Natural killer cell (primary cell): ENCODE measurements around the gene TCOF1. TPM values are rescaled to one million over a fixed set of nuclear protein-coding genes. Genes with fewer than 3 reads are reported as not detected.

Source experiments
- ATAC-seq, 3 donors: fragments of 150-1000 bp in 2 of 3; fragments of 200-7000 bp in 1 of 3; cut with Tn5 transposase; 1 replicate in 1 of 3; 2 replicates in 2 of 3; pipeline ENCODE4 v1.10.0; 2021; ENCODE audit warnings: mild to moderate bottlenecking in 2 of 3, moderate library complexity in 2 of 3
- DNase-seq, 2 donors: peaks; one replicate each; pipeline versions ENCODE4 v3.0.0 to v3.0.0-alpha.2; 2013 to 2021; ENCODE audit warnings: mixed read lengths in 1 of 2
- H3K27ac ChIP-seq: one replicate; pipeline ENCODE4 v1.5.1; 2013; ENCODE audit warnings: mild to moderate bottlenecking, low read length
- H3K27me3 ChIP-seq: one replicate; pipeline ENCODE4 v1.6.1; 2013; ENCODE audit warnings: low read length; ENCODE audit not compliant: control insufficient read depth, insufficient read depth
- H3K36me3 ChIP-seq: one replicate; pipeline ENCODE4 v1.6.1; 2013; ENCODE audit warnings: low read length; ENCODE audit not compliant: control insufficient read depth, insufficient read depth
- H3K4me1 ChIP-seq: one replicate; pipeline ENCODE4 v1.6.1; 2013; ENCODE audit warnings: low read length; ENCODE audit not compliant: control insufficient read depth, insufficient read depth
- H3K4me3 ChIP-seq: one replicate; pipeline ENCODE4 v1.5.1; 2013; ENCODE audit warnings: low read length
- H3K9me3 ChIP-seq: one replicate; pipeline ENCODE4 v1.6.1; 2013; ENCODE audit warnings: low read length; ENCODE audit not compliant: control insufficient read depth, insufficient read depth
- H3K27ac Mint-ChIP-seq, 2 donors: one replicate each; pipeline ENCODE4 v1.8.0; 2022; ENCODE audit warnings: mild to moderate bottlenecking in 2 of 2, mixed read lengths in 2 of 2, moderate library complexity in 1 of 2
- H3K27me3 Mint-ChIP-seq, 2 donors: one replicate each; pipeline ENCODE4 v1.8.0; 2022; ENCODE audit warnings: low read depth in 2 of 2, mixed read lengths in 2 of 2
- H3K36me3 Mint-ChIP-seq: one replicate; pipeline ENCODE4 v1.8.0; 2022; ENCODE audit warnings: mixed read lengths
- H3K4me1 Mint-ChIP-seq, 2 donors: one replicate each; pipeline ENCODE4 v1.8.0; 2022; ENCODE audit warnings: mixed read lengths in 2 of 2
- H3K4me3 Mint-ChIP-seq: one replicate; pipeline ENCODE4 v1.8.0; 2022; ENCODE audit warnings: mild to moderate bottlenecking, moderate library complexity, mixed read lengths
- H3K9me3 Mint-ChIP-seq, 2 donors: one replicate each; pipeline ENCODE4 v1.8.0; 2022; ENCODE audit warnings: mixed read lengths in 2 of 2
- CTCF ChIP-seq: fragments of 200-600 bp; IDR thresholded peaks from one replicate; pipeline ENCODE4 v1.8.0; 2022; ENCODE audit warnings: antibody characterized with exemption
- WGBS: methylation state at CpG from one replicate; pipeline ENCODE4 v1.1.7; 2013; ENCODE audit warnings: missing lambda C conversion rate; ENCODE audit not compliant: insufficient coverage; 5-methylcytosine and 5-hydroxymethylcytosine counted together
- intact Hi-C: fragments of 100-400 bp; cut with micrococcal nuclease; formaldehyde crosslinking; loops from one replicate; pipeline ENCODE4 v1.14.2; 2022
- total RNA-seq, 4 donors: library from RNA; stranded (reverse); fragments of 120-200 nt in 1 of 4; gene quantifications; one replicate each; pipeline versions ENCODE4 v1.2.3 to v1.2.4, GENCODE V29; 2013 to 2022

The TCOF1 gene
- total RNA-seq, 3 donors from 2014 or later (not counting 1 experiment from before 2014, with no cell fraction given): 51.5 to 62.6 (median 51.7) TPM

GRCh38 chr5:150313921-150314716 is 43.4 kb upstream of the TCOF1 start:
- DNase-seq: no peak
- ATAC-seq: no peak
- intact Hi-C loops: no loop called here
- WGBS: 85% methylated on average over 6 of the region's 6 CpGs
- Mint-ChIP-seq H3K4me3 (no peak overlapping the region), H3K36me3 (no peaks in the 10 kb centered on the region), H3K27me3 (peaks cover 0 to 8% of the 10 kb centered on the region in 2 donors), H3K9me3 (no peaks in the 10 kb centered on the region), H3K27ac (no peak overlapping the region), H3K4me1 (no peaks in the 10 kb centered on the region)
- no peak for TF ChIP-seq CTCF
- H3K4me3 ChIP-seq: no peak overlapping the region
- no peaks in the 10 kb centered on the region for H3K36me3 ChIP-seq
- H3K27me3 ChIP-seq: no peaks in the 10 kb centered on the region
- no peak overlapping the region for H3K27ac ChIP-seq
- H3K9me3 ChIP-seq: no peaks in the 10 kb centered on the region
- H3K4me1 ChIP-seq: no peaks in the 10 kb centered on the region

GRCh38 chr5:150315245-150315644 is 42.3 kb upstream of the TCOF1 start:
- 92% methylated on average over 3 of the region's 4 CpGs for WGBS
- Histone ChIP-seq H3K27me3 (no peaks in the 10 kb centered on the region), H3K4me1 (no peaks in the 10 kb centered on the region), H3K9me3 (no peaks in the 10 kb centered on the region), H3K4me3 (no peak overlapping the region), H3K27ac (no peak overlapping the region), H3K36me3 (no peaks in the 10 kb centered on the region)
- TF ChIP-seq CTCF: no peak
- DNase-seq: no peak
- H3K4me1 Mint-ChIP-seq: no peaks in the 10 kb centered on the region
- H3K27me3 Mint-ChIP-seq: peaks cover 0 to 4% of the 10 kb centered on the region in 2 donors
- intact Hi-C loops: no loop called here
- no peaks in the 10 kb centered on the region for H3K9me3 Mint-ChIP-seq
- no peak overlapping the region for H3K4me3 Mint-ChIP-seq
- ATAC-seq: no peak
- no peaks in the 10 kb centered on the region for H3K36me3 Mint-ChIP-seq
- no peak overlapping the region for H3K27ac Mint-ChIP-seq

- H3K36me3 ChIP-seq: no peaks in the 10 kb centered on the region
- Mint-ChIP-seq H3K4me1 (no peaks in the 10 kb centered on the region), H3K27ac (no peak overlapping the region), H3K36me3 (no peaks in the 10 kb centered on the region), H3K9me3 (no peaks in the 10 kb centered on the region), H3K27me3 (peaks cover 0 to under 1% of the 10 kb centered on the region in 2 donors), H3K4me3 (no peak overlapping the region)
- ATAC-seq: no peak
- H3K4me1 ChIP-seq: no peaks in the 10 kb centered on the region
- no peak for DNase-seq
- no CpG with 5 or more reads among the region's 3 CpGs for whole genome bisulfite sequencing
- no peak overlapping the region for H3K27ac ChIP-seq
- H3K27me3 ChIP-seq: no peaks in the 10 kb centered on the region
- intact Hi-C loops: no loop called here
- H3K4me3 ChIP-seq: no peak overlapping the region
- no peaks in the 10 kb centered on the region for H3K9me3 ChIP-seq
- TF ChIP-seq CTCF: no peak
These were observed 41.2 kb upstream of the TCOF1 start for GRCh38 chr5:150316320-150316719.
